ENCODE results near the gene PLAGL2.

GRCh38 chr20:32248043-32248442 is 40.5 kb upstream of the PLAGL2 start:
- TF ChIP-seq CTCF (conservative IDR thresholded peaks at IDR 0.05; ENCODE audit: low read depth, low read length) (no peak), EZH2 (IDR thresholded peaks at IDR 0.05; ENCODE audit: borderline replicate concordance, low read depth, low read length, poor library complexity, severe bottlenecking) (no peak)

All from A673 (cell line).